GM19035 (cell line): Measurements from ENCODE around the gene CDC42BPG.
"Not testable (repeated sequence)": the region's sequence is repeated elsewhere in the genome, so short reads cannot be mapped to it uniquely, and the experiment has no call there.

Experiments
- ATAC-seq: cut with Tn5 transposase; IDR thresholded peaks from one replicate; pipeline ENCODE4 v1.9.1; 2021; ENCODE audit not compliant: unreplicated experiment

CDC42BPG gene

DNA sequence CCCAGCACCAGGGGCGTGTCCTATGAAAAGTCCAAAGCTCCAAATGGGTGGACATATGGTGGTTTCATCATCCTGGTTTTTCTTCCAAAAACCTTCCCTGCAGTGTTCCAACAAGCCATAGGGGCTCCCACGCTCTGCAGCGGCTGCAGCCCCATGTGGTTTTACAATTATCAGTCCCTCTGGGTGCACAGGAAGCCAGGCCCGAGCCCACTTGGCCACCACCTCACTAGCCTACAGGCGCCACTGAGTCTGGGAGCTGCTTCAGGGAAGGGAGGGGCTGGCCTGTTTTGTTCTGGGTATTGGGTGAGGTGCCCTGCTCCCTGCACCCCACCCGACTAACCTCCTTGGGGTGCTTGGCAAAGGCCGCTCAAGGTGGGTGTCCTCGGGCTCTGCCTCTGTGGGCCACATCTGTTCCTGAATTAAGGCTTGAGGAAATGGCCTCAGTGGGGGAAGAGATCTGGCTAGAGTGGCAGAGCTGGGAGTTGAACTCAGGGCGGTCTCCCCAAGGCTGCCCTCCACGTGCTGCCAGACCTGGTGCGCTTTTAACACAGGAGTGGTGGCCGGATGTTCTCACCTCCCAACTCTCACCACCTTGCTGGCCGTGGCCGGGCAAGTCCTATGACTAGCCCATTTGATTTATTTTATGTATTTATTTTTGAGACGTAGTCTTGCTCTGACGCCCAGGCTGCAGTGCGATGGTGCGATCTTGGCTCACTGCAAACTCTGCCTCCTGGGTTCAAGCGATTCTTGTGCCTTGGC is 5.3 kb upstream of the CDC42BPG start:
- no peak for ATAC-seq

DNA sequence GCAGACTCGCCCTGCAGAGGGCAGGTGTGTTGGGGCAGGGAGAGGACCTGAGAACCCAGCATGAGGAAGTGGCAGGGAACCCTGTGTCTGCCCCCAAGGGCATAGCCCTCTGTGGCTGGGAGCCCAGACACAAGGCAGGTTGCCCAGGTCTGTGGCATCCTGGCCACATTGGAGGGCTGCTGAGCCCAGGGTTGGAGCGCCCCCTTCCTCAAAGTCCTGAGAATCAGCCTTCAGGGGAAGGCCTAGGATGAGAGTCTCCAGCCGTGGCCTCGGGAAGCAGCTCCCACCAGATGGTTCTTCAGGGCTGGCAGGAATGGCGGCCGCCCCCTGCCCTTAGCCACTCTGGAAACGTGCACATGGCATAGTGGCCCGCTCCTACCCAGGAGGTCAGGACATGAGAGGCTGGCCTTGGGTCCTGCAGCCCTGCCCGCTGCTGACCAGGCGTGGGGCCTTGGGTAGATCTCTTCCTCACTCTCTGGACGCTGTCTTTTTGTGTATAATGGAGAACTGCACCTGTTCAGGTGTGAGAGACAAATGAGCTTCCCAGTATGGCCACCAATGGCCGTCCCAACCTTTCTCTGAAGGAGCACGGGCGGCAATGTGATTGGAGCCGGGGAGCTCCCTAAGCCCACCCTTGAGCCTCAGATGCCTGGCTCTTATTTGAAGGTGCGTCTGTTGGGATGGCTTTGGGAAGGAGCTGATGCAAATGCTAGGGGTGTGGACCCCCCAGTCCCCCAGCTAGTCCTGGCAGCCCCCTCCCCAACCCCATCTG is 4.6 kb upstream of the CDC42BPG start:
- ATAC-seq = no peak

DNA sequence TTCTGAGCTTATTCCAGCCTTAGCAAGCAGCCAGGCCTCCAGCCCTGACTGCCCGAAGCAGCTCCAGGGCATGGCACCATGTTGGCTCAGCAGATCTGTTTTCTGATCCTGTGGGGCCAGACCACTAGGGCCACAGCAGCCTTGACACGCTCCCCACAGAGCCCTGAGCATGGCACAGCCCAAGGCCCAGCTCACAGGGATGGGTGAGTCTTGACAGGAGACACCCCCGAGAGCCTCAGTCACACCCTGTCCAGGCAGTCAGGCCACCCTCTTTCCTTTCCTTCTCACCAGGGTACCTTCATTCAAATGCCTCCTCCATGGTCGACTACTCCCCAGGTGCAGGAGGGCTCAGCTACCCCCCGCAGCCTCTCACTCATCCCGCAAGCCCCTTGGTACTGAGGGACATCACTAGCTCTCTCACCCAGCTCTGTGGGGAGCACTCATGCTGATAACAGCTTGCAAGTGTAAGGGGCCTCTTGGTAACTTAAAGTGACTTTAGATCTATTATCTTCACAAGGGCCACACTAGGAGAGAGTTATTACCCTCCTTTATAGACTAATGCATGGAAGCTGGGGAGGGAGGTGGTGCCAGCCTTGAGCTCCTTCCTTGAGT is 3.9 kb upstream of the CDC42BPG start:
- no peak for ATAC-seq

DNA sequence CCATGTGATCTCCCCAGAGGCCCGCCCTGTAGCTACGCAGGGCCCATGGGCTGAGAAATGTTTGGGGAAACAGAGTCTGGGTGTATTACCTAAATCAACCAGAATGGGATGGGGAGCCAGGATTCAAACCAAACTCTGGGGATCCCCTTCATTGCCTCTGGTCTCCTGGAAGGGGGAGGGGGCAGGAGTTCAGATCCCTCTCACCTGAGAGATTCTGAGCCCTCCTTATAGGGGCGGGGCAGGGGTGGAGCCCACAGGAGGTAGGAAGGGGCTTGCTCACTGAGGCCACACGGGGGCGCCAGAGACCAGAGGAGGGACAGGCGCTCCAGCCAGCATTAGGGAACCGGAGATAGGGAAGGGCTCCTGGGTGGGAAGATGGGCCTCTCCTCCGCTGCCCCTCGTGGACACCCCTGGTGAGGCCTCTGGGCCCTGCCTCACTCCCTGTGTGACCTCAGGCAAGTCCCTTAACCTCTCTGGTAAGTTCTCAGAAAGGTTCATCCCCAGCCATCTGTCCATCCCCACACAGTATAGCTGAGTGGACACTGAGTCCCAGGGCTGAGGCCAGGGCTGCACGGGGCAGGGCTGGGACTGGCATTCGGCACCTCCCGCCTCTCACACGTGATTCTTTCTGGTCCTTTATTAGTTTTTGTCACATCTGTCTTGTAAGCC is 2.7 kb upstream of the CDC42BPG start:
- ATAC-seq = no peak

DNA sequence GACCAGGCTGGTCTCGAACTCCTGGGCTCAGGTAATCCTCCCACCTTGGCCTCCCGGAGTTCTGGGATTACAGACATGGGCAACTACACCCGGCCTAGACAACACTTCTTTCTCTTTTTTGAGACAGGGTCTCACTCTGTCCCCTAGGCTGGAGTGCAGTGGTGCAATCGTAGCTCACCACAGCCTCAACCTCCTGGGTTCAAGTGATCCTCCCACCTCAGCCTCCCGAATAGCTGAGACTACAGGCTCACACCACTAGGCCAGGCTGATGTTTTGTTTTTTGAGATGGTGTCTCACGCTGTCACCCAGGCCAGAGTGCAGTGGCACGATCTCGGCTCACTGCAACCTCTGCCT is 1.3 kb upstream of the CDC42BPG start:
- ATAC-seq = not testable (repeated sequence)

DNA sequence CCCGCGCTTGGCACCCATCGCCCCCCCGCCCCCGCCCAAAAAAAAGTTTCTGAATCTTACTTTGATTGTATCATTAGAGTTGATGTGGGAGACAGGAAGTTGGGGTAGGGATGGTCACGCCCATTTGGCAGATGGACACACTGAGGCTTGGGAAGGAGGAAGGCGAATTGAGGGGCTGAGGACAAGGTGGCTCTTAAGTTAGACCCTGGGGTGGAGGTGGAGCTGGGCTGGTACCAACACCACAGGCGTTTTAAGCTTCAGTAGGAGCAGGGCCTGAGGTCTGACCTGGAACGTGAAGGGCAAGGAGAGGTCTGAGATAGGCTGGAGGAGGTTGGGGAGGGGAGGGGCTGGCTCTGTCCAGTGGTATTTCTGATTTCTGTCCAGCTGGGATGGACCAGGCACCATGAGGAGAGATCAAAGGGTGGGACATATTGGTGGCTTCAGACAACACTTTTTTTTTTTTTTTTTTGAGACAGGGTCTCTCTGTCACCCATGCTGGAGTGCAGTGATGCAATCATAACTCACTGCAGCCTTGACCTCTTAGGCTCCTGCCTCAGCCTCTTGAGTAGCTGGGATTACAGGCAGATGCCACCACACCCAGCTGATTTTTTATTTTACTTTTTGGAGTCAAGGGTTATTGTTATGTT is 799 bp upstream of the CDC42BPG start:
- ATAC-seq = no peak

DNA sequence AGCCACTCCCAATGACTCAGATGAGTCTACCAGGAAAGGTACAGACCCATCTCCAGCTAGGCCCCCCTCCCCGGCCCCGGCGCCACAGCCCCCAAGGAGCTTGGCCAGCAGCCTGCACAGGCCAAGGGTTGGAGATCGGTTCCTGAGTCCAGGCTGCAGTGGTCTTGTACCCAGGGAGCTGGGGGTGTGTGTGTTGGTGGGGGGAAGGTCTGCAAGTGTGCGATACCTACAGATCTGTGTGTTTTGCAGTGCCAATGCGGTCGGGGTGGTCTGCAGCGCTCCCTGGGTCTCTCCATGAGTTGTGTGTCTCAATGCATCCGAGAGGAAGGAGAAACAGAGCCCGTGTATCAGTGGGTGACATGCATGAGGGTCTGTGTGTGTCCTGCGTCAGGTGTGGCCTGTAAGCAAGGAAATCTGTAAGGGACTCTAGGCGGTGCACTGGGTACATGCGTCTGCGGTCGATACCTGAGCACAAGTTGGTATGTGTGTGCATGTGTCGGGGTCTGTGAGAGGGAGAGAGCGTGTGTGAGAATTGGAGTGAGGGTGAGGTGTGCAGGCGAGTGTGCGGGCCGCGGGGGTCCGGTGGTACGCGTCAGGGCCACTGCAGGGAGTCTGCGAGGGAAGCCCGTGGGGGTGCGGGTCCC is 645 bp downstream of the CDC42BPG start:
- no peak for ATAC-seq

DNA sequence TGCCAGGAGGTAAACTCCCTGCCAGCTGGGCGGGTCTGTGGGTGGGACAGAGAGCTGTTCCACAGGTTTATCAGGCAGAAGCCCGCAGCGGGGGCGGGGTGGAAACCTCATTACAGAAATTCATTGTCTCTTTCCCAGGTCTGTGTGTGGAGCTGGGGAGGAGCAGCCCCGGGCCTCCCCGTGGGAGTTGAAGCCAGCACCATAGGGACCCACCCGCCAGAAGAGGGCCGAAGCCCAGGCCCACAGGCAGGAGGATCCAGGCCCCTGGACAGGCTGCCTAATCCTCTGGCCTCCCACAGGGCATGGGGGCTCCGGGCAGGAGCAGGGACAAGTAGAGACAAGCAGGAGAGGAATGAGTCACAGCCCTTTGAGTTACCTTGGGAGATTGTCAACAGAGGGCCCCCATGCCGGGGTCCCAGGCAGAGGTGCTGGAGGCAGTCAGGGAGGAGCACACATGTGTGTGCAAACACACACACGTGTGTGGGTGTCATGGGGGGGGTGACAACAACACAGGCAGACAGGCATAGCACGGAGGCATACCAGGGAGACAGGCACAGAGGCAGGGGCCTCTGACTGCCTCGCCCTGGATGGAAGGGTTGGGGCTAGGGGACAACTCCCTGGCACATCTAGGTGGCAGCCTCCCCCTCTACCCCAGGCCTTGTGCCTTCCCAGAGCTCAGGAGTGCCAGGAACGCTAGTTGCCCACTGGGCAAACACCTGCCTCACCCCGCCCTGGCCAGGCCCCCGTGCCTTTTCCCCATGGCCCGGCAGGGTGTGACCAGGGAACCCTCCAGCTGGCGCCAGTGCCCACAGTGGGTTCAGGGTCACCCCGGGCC is 1.4 kb downstream of the CDC42BPG start:
- no peak for ATAC-seq

DNA sequence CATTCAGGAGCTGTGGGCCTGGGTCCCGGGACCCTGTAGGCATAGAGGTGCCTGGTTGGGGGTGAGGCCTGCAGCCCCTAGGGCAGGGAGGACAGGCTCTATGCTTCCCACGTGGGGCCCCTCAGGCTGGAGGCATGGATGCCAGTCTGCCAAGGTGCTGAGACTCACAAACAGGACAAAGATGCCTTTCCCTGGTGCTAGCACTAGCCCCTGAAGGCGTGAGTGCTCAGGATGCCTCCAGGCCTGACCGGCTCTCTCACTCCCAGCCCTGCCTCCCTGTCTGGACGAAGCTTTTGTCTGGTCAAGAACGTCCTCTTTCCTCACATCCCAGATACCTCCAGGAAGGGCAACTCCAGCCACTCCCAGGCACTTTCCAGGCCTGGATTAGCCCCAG is 2.1 kb downstream of the CDC42BPG start:
- no peak for ATAC-seq

DNA sequence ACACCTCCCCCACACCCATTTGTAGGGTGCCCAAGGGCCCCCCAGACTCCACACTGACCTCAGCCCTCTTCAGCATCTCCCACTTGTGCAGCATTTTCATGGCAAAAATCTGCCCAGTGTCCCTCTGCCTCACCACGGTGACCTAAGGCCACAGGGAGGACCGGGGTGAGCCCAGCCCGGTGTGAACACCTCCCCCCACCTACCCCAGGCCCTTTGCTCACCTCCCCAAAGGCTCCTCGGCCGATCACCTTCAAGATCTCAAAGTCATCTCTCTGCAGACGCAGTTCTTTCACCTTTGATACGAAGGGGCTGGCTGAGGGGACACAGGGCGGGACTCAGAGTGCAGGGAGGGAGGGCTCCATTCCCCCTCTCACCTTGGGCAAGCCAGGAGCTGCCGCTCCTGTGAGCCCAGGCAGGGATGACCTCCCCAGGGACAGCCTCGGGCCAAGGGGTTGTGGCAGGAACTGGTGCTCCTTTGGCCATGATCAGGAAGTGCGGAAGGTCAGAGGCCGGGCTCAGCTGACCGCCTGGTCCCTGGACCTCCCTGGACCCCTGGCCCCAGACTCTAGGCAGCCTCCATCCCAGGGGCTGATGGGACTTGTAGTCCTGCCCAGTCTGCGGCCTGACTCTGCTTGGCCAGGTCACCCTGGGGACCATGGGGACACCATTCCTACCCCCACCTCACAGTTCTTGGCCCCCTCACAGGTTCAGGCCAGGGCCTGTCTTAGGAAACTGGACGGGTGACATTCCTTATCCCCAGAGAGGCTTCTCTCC is 2.7 kb downstream of the CDC42BPG start:
- ATAC-seq = no peak

DNA sequence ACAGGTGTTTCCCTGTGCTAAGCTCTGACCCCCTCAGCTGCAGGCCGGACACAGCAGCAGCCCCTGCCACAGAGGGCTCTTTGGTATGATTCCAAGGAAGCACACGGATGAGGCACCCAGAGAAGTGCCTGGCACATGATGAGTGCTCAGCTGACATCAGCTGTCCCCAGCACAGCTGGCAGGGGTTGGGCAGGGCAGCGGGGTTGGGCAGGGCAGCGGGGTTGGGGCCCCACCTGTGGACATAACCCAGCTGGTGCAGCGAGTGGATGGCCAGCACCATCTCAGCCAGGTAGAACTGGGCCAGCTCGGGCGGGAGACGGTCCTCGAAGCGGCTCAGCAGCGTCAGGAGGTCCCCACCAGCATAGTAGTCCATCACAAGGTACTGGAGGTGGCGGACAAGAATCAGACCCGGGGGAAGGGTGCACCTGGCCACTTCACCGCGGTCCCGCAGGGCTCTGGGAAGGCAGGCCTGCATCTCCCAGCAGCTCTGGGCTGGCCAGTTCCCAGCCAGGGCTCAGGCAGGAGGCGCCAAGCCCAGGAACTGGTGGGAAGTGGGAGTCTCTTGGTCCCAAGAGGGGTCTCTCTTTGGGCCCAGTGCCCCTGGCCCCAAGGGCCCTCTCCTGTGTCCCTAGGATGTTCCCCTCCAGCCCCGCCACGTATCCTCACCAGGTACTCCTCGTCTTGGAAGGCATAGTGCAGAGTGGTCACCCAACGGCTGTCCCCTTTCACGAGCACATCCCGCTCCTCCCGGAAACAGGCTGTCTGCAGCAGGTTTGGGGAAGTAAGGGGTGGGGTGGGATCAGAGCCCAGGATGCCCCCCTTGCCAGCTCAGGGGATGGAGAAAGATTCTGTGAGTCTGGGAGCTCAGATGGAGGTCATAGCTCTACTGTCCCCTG is 4.3 kb downstream of the CDC42BPG start:
- ATAC-seq = no peak

DNA sequence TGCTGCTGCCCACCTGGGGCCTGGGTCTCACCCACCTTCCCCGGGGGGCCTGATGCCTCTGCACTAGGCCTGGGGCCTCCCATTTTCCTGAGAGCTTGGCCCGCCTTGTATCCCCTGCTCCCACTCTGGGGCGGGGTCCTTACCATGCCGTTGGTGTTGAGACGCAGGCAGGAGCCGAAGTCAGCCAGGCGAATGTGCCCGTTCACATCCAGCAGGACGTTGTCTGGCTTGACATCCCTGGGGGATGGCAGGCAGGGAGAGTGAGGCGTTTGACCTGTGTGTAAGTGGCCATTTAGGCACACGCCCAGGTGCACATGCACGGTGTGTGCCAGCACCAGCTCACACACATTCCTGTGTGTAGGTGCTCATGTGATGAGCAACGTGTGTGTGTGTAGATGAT is 5.1 kb downstream of the CDC42BPG start:
- ATAC-seq = no peak

DNA sequence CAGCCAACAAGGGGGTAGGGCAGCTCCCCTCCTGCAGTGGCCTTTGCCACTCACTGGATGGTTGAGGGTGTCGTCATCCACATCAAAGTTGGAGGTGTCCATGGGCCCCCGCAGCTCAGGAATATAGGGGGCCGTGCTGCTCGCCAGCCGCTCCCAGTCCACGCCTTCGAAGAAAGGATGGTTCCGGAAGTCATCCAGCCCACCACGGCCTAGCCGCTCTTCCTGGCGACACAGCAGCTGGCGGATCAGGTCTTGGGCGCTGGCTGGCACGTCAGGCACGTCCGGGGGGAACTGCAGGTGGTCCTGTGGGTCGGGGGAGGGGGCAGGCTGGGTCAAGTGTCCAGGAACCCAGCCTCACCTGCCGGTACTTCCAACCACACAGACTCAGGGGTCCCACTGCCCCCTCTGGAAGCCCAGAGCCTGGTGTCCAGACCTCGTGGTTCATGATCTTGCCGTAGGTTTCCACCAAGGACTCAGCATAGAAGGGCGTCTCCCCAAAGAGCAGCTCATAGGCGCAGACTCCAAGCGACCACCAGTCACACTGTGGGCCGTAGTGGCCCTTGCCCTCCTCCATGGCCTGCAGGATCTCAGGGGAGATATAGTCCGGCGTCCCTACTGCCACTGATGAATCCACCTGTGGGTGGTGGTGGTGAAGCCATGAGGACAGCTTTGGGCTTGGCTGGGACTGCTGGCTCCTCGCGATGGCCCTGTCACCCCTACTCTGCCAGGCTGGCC is 5.7 kb downstream of the CDC42BPG start:
- no peak for ATAC-seq

DNA sequence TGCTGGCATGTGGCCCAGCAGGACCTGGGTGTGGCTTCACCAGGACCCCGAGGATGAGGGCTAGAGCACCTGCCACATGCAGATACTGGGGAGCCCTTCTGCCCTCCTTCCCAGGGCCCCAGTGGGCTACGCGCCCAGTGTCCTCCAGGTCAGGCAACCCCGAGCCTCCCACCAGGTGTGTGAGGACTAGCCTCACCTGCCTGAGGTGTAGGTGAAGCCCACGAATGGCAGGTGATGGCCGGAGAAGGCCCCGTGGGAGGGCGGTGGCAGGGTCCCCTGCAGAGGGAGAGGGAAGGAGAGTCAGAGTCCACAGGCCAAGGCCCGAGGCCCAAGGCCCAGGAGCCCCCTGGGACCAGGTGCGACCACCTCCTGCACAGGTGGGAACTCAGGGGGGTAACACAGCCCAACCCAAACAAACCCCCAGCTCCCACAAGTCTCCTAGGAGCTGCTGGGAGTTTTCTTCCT is 6.5 kb downstream of the CDC42BPG start:
- ATAC-seq = no peak

DNA sequence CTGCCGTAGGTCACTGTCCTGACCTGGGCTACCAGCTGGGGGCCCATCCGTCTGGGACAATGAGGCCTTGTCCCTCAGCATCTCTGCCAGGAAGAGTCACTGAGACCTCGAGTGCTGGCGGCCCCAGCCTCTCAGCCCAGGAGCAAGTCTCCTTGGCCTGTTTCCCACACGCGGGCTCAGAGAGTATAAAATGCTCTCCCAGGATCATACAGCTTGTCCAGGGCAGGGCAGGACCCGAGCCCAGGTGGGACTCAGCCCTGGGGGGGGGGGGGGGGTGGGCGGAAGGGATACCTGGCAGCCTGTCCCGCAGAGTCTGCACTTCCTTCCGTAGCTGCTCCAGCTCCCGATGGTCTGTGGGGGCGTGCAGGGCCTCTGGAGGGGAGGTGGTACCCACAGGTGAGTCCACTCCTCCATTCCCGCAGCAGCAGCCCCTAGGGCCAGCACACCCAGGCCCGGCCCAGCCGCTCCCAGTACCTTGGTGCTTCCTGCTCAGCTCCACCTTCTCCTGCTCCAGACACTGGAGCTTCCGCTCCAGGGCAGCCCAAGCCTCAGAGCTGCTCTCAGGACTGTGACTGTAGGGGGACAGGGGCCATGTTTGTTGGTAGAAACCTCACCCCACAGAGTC is 7.9 kb downstream of the CDC42BPG start:
- ATAC-seq = no peak

DNA sequence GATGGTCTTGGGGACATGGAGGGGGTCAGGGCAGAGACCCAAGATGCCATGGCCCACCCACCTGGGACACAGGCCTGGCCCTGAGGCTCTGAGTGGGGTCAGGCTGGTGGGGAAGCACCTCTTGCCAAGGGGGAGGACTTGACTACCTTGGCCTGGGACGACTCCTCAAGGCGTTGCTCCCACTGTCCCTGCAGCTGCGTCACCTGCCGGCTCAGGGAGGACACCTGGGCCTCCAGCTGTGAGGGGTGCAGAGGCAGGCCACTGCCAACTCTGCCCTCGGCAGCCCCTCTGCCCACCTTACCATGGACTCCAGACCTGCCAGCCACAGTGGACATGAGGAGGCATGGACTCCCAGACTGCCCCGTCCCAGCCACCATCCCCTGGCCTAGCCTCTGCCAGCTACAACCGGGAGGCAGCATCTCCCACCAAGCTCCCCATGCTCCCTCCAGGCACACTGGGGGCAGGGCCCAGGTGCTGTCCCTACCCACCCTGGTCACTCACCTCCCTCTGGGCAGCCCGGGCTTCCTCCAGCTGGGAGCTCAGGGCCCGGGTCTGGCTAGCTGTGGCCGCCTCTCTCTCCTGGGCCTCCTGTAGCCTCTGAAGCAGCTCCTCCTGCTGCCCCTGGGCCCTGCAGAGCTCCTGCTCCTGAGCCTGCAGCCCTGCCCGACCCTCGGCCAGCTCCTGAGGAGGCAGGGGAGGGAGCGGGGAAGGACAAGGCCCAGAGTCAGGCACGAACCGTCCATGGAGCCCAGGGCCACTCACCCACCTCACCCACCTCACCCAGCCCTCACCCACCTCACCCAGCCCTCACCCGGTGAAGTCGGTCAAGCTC is 8.6 kb downstream of the CDC42BPG start:
- ATAC-seq = no peak
